IMR-90 (cell line): ENCODE measurements around the gene SMIM36. TPM values are rescaled to one million over a fixed set of nuclear protein-coding genes. Genes with fewer than 3 reads are reported as not detected.

ENCODE experiments used
- ATAC-seq: fragments of 200-7000 bp; cut with Tn5 transposase; 2 replicates; pipeline ENCODE4 v1.9.1; 2020; ENCODE audit warnings: low read depth, mild to moderate bottlenecking, moderate library complexity
- BruUV-seq: library from RNA; stranded (reverse); fragments of 400-500 nt; replicated peaks from 2 replicates; lab custom pipeline; 2021; lab: Mats Ljungman, UMichigan
- CTCF ChIA-PET: fragments of 300-600 bp; formaldehyde crosslinking; extraction: SDS; loops from one replicate; lab custom pipeline; 2021; ENCODE audit warnings: antibody characterized with exemption; lab: Yijun Ruan, JAX
- POLR2A ChIA-PET: fragments of 300-600 bp; sonication (Branson Sonifier 250); formaldehyde crosslinking; loops from one replicate; lab custom pipeline; 2022; ENCODE audit warnings: antibody characterized with exemption; ENCODE audit not compliant: unreplicated experiment; lab: Charles Lee
- DNase-seq: peaks from one replicate; pipeline ENCODE4 v3.0.0; 2013
- H2AFZ ChIP-seq: replicated peaks from 2 replicates; pipeline ENCODE3; 2013; ENCODE audit warnings: low read length, mild to moderate bottlenecking; ENCODE audit not compliant: poor library complexity
- H2AK5ac ChIP-seq: 2 replicates; pipeline ENCODE4 v1.6.1; 2013; ENCODE audit warnings: low read depth, low read length, inconsistent platforms
- H2AK9ac ChIP-seq: replicated peaks from 2 replicates; pipeline ENCODE3; 2013; ENCODE audit warnings: mild to moderate bottlenecking, low read depth, low read length, moderate library complexity; ENCODE audit not compliant: poor library complexity
- H2BK120ac ChIP-seq: 2 replicates; pipeline ENCODE4 v1.6.1; 2013; ENCODE audit warnings: low read depth, low read length, inconsistent platforms
- H2BK15ac ChIP-seq: 3 replicates; pipeline ENCODE4 v1.6.1; 2013; ENCODE audit warnings: low read depth, low read length, inconsistent platforms
- H2BK20ac ChIP-seq: 2 replicates; pipeline ENCODE4 v1.6.1; 2013; ENCODE audit warnings: low read depth, mild to moderate bottlenecking, inconsistent platforms, low read length, moderate library complexity
- H2BK5ac ChIP-seq: 2 replicates; pipeline ENCODE4 v1.6.1; 2013; ENCODE audit warnings: mild to moderate bottlenecking, low read depth, low read length, inconsistent platforms; ENCODE audit not compliant: poor library complexity, severe bottlenecking
- H3K14ac ChIP-seq: replicated peaks from 2 replicates; pipeline ENCODE4 v1.6.1; 2013; ENCODE audit warnings: low read depth, low read length, inconsistent platforms
- H3K18ac ChIP-seq: 2 replicates; pipeline ENCODE4 v1.6.1; 2013; ENCODE audit warnings: low read depth, low read length, control low read depth
- H3K23ac ChIP-seq: 2 replicates; pipeline ENCODE4 v1.6.1; 2013; ENCODE audit warnings: low read depth, low read length, inconsistent platforms
- H3K27ac ChIP-seq: 2 replicates; pipeline ENCODE4 v1.5.1; 2013; ENCODE audit warnings: mild to moderate bottlenecking, control low read depth, low read length; ENCODE audit not compliant: insufficient read depth
- H3K27me3 ChIP-seq: 2 replicates; pipeline ENCODE4 v1.6.1; 2013; ENCODE audit warnings: low read length; ENCODE audit not compliant: control insufficient read depth, insufficient read depth
- H3K36me3 ChIP-seq: 2 replicates; pipeline ENCODE4 v1.6.1; 2013; ENCODE audit warnings: low read length, mixed read lengths; ENCODE audit not compliant: control insufficient read depth, insufficient read depth
- H3K4ac ChIP-seq: 2 replicates; pipeline ENCODE4 v1.6.1; 2013; ENCODE audit warnings: low read depth, low read length, inconsistent platforms
- H3K4me1 ChIP-seq: 2 replicates; pipeline ENCODE4 v1.6.1; 2013; ENCODE audit warnings: low read length, mixed read lengths; ENCODE audit not compliant: control insufficient read depth, insufficient read depth
- H3K4me2 ChIP-seq: 2 replicates; pipeline ENCODE4 v1.6.1; 2013; ENCODE audit warnings: low read depth, mild to moderate bottlenecking, control low read depth, low read length, moderate library complexity
- H3K4me3 ChIP-seq: 2 replicates; pipeline ENCODE4 v1.5.1; 2013; ENCODE audit warnings: low read depth, mild to moderate bottlenecking, control low read depth, low read length, moderate library complexity; ENCODE audit not compliant: insufficient read depth
- H3K56ac ChIP-seq: 2 replicates; pipeline ENCODE4 v1.6.1; 2013; ENCODE audit warnings: low read length, inconsistent platforms; ENCODE audit not compliant: insufficient read depth; ENCODE audit errors: extremely low read depth
- H3K79me1 ChIP-seq, 2 experiments: 2 replicates each; pipeline ENCODE4 v1.6.1; 2013; ENCODE audit warnings: low read length in 2 of 2, inconsistent platforms in 1 of 2, low read depth in 1 of 2
- H3K9ac ChIP-seq: 2 replicates; pipeline ENCODE4 v1.6.1; 2013; ENCODE audit warnings: low read depth, low read length, control low read depth
- H3K9me1 ChIP-seq: 2 replicates; pipeline ENCODE4 v1.6.1; 2013; ENCODE audit warnings: low read length, inconsistent platforms; ENCODE audit not compliant: insufficient read depth
- H3K9me3 ChIP-seq: 2 replicates; pipeline ENCODE4 v1.6.1; 2013; ENCODE audit warnings: low read length; ENCODE audit not compliant: control insufficient read depth, insufficient read depth
- H4K20me1 ChIP-seq: 2 replicates; pipeline ENCODE4 v1.6.1; 2013; ENCODE audit warnings: low read length, inconsistent platforms; ENCODE audit not compliant: insufficient read depth
- H4K5ac ChIP-seq: 2 replicates; pipeline ENCODE4 v1.6.1; 2013; ENCODE audit warnings: mild to moderate bottlenecking, low read depth, low read length, control low read depth
- H4K8ac ChIP-seq, 2 experiments: 2 replicates each; pipeline ENCODE4 v1.6.1; 2013; ENCODE audit warnings: low read depth in 2 of 2, low read length in 2 of 2, control low read depth in 1 of 2, inconsistent platforms in 1 of 2
- H4K91ac ChIP-seq: 2 replicates; pipeline ENCODE4 v1.6.1; 2013; ENCODE audit warnings: low read depth, low read length, inconsistent platforms; ENCODE audit not compliant: insufficient read depth
- BHLHE40 ChIP-seq: fragments of 150-350 bp; IDR thresholded peaks from 2 replicates; pipeline ENCODE4 v1.6.1; 2016; ENCODE audit warnings: mild to moderate bottlenecking, low read depth, low read length
- WGBS, 2 experiments: methylation state at CpG; one replicate each; pipeline versions ENCODE4 v1.1.5 to v1.1.7; 2013; ENCODE audit warnings: missing lambda C conversion rate in 2 of 2; ENCODE audit not compliant: insufficient read length in 1 of 2; ENCODE audit errors: extremely low coverage in 2 of 2; 5-methylcytosine and 5-hydroxymethylcytosine counted together
- dilution Hi-C: fragments of 300-500 bp; cut with HindIII; formaldehyde crosslinking; loops from one replicate; pipeline ENCODE4 v1.14.3; 2018; ENCODE audit warnings: low sequenced_read_pairs; ENCODE audit not compliant: unreplicated experiment
- in situ Hi-C: fragments of 300-500 bp; cut with MboI; formaldehyde crosslinking; loops from 3 replicates; pipeline ENCODE4 v1.14.3; 2019; ENCODE audit warnings: low sequenced_read_pairs, inconsistent platforms, mixed read lengths
- intact Hi-C: fragments of 100-400 bp; cut with micrococcal nuclease; formaldehyde crosslinking; loops from 2 replicates; pipeline ENCODE4 v1.10.0; 2022
- polyA plus RNA-seq, 3 experiments: library from polyadenylated mRNA; depleted of rRNA; stranded (reverse); fragments of >200 nt; gene quantifications; 2 replicates each; pipeline ENCODE4 v1.2.3, GENCODE V29; 2012; ENCODE audit warnings: low replicate concordance in 1 of 3
- total RNA-seq: library from RNA; depleted of rRNA; stranded (reverse); fragments of >200 nt; gene quantifications from 2 replicates; pipeline ENCODE4 v1.2.3, GENCODE V29; 2012

SMIM36 gene
- total and polyA plus RNA-seq, 2 of the 4 experiments (the other 2 are of a cell fraction): not detected

DNA sequence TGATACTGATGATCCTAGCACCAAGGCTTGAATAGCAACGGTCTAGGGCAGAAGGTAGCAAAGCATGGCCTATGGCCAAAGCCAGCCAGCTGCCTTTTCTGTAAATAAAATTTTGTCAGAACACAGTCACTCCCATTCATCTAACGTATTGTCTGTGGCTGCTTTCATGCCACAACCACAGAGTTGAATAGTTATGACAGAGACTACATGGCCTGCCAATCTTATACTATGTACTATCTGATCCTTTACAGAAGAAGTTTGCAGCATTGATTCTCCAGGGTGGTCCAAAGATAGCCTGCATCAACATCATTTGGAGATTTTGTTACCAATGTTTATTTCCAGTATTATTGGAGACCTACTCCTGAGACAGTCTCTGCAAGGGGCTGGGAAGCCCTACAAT lies 69.7 kb downstream of the SMIM36 start:
- Histone ChIP-seq H2BK5ac (no peak overlapping the region), H3K9me3 (no peaks in the 10 kb centered on the region), H3K4me3 (no peak overlapping the region), H3K9me1 (peaks cover 12% of the 10 kb centered on the region), H2AK9ac (no peak overlapping the region), H3K27ac (no peak overlapping the region), H3K23ac (no peak overlapping the region; the same call in 1 of the 2 replicates), H2AFZ (no peak overlapping the region), H3K4ac (0 out of 2 replicates have a peak overlapping the region, but pooled peaks have one; percentile 2), H2BK20ac (no peak overlapping the region), H2BK120ac (peak overlapping the region; percentile 7; the same call in 1 of the 2 replicates), H3K9ac (no peak overlapping the region), H3K4me1 (peaks cover 18% of the 10 kb centered on the region), H2BK15ac (0 out of 3 replicates have a peak overlapping the region, but pooled peaks have one; percentile 19), H3K56ac (no peak overlapping the region), H3K79me1 (no peaks in the 10 kb centered on the region), H3K36me3 (no peaks in the 10 kb centered on the region), H3K18ac (no peak overlapping the region), H3K14ac (no peak overlapping the region), H4K8ac (no peak overlapping the region), H4K20me1 (no peaks in the 10 kb centered on the region), H3K27me3 (no peaks in the 10 kb centered on the region), H4K91ac (no peak overlapping the region), H4K5ac (no peak overlapping the region), H2AK5ac (0 out of 2 replicates have a peak overlapping the region, but pooled peaks have one; percentile 18), H3K4me2 (no peak overlapping the region)
- BruUV-seq: no TSS peak
- CTCF ChIA-PET: interaction anchor here (0.6 kb wide), 2 partner anchors 83 to 329 kb away, joined by 4 to 7 read pairs; no protein-coding TSS in a partner anchor
- WGBS, 2 experiments: no CpG with 5 or more reads among the region's 2 CpGs
- DNase-seq (no peak), ATAC-seq (no peak)
- in situ Hi-C loops (no loop called here), dilution Hi-C loops (no loop called here), intact Hi-C loops (no loop called here)
- POLR2A ChIA-PET: no interaction called here
- TF ChIP-seq BHLHE40: no peak
